Keratinocyte (primary cell): ENCODE results near the gene ESF1. TPM values are rescaled to one million over a fixed set of nuclear protein-coding genes. Genes with fewer than 3 reads are reported as not detected.

Experiments used
- DNase-seq: peaks from one replicate; pipeline ENCODE4 v3.0.0-alpha.2; 2011; ENCODE audit warnings: low read depth, missing footprints, low spot score
- FAIRE-seq: peaks from 2 replicates; lab custom pipeline; 2011; peaks lifted over from hg19 to GRCh38; lab: Jason Lieb, UNC
- H2AFZ ChIP-seq: 2 replicates; pipeline ENCODE4 v1.6.0; 2012; ENCODE audit warnings: low read length, control low read depth, inconsistent platforms; ENCODE audit not compliant: control insufficient read depth
- H3K27ac ChIP-seq: 2 replicates; pipeline ENCODE4 v1.5.1; 2011; ENCODE audit warnings: low read length; ENCODE audit not compliant: control insufficient read depth, insufficient read depth
- H3K27me3 ChIP-seq: 3 replicates; pipeline ENCODE4 v1.6.0; 2011; ENCODE audit warnings: low read length; ENCODE audit not compliant: control insufficient read depth, insufficient read depth; ENCODE audit errors: extremely low read depth
- H3K36me3 ChIP-seq, 2 experiments: 2 replicates in 1 of 2; 3 replicates in 1 of 2; pipeline ENCODE4 v1.5.1; 2011; ENCODE audit warnings: low read length in 2 of 2, mild to moderate bottlenecking in 1 of 2; ENCODE audit not compliant: control insufficient read depth in 2 of 2, insufficient read depth in 2 of 2; ENCODE audit errors: extremely low read depth in 1 of 2
- H3K4me1 ChIP-seq: 3 replicates; pipeline ENCODE4 v1.5.1; 2011; ENCODE audit warnings: low read length; ENCODE audit not compliant: control insufficient read depth, insufficient read depth; ENCODE audit errors: extremely low read depth
- H3K4me2 ChIP-seq: 3 replicates; pipeline ENCODE4 v1.6.0; 2011; ENCODE audit warnings: low read depth, low read length; ENCODE audit not compliant: control insufficient read depth, insufficient read depth; ENCODE audit errors: extremely low read depth
- H3K4me3 ChIP-seq, 3 experiments: fragments of 200-600 bp in 1 of 3; sonication (generic) in 1 of 3; 2 replicates in 2 of 3; 3 replicates in 1 of 3; pipeline ENCODE4 v1.5.1; 2011 to 2016; ENCODE audit warnings: low read length in 3 of 3, mild to moderate bottlenecking in 3 of 3, control low read depth in 2 of 3, inconsistent platforms in 1 of 3, low read depth in 1 of 3, mixed read lengths in 1 of 3, mixed run types in 1 of 3, moderate library complexity in 1 of 3; ENCODE audit not compliant: control insufficient read depth in 2 of 3, insufficient read depth in 2 of 3; ENCODE audit errors: extremely low read depth in 1 of 3
- H3K79me2 ChIP-seq: 2 replicates; pipeline ENCODE4 v1.6.0; 2012; ENCODE audit warnings: low read length; ENCODE audit not compliant: control insufficient read depth, insufficient read depth
- H3K9ac ChIP-seq: 3 replicates; pipeline ENCODE4 v1.6.0; 2011; ENCODE audit warnings: low read length; ENCODE audit not compliant: control insufficient read depth, insufficient read depth; ENCODE audit errors: extremely low read depth
- H3K9me1 ChIP-seq: 3 replicates; pipeline ENCODE4 v1.6.0; 2011; ENCODE audit warnings: low read length; ENCODE audit not compliant: control insufficient read depth, insufficient read depth; ENCODE audit errors: extremely low read depth
- H3K9me3 ChIP-seq: 2 replicates; pipeline ENCODE4 v1.5.1; 2012; ENCODE audit warnings: low read depth, low read length; ENCODE audit not compliant: control insufficient read depth
- H4K20me1 ChIP-seq: 3 replicates; pipeline ENCODE4 v1.6.0; 2011; ENCODE audit warnings: low read length; ENCODE audit not compliant: control insufficient read depth, insufficient read depth; ENCODE audit errors: extremely low read depth
- EZH2 ChIP-seq: IDR thresholded peaks from one replicate; pipeline ENCODE4 v1.6.1; 2012; ENCODE audit warnings: inconsistent platforms, mild to moderate bottlenecking, low read length, moderate library complexity
- dilution Hi-C: fragments of 300-500 bp; cut with MboI; formaldehyde crosslinking; loops from one replicate; pipeline ENCODE4 v1.7.0; 2020; ENCODE audit warnings: low sequenced_read_pairs; ENCODE audit not compliant: extremely low pct_ligation_motif_present
- polyA plus RNA-seq, 5 experiments: library from polyadenylated mRNA; depleted of rRNA in 3 of 5; stranded (reverse) in 3 of 5; stranded (forward) in 1 of 5; unstranded in 1 of 5; fragments of >200 nt; gene quantifications; 1 replicate in 1 of 5; 2 replicates in 3 of 5; 3 replicates in 1 of 5; pipeline versions ENCODE4 v1.2.1 to v1.2.3, GENCODE V29; 2011 to 2012; ENCODE audit warnings: missing spikeins in 2 of 5, low read depth in 1 of 5, low replicate concordance in 1 of 5
- TF ChIP-seq, protein P1 (sequence below), 3 experiments: IDR thresholded peaks in 1 of 3; conservative IDR thresholded peaks in 1 of 3; optimal IDR thresholded peaks in 1 of 3; 2 replicates in 2 of 3; 3 replicates in 1 of 3; pipeline versions ENCODE3 to v1.5.1; 2011; ENCODE audit warnings: low read length in 3 of 3, mild to moderate bottlenecking in 3 of 3, moderate library complexity in 2 of 3, control low read depth in 1 of 3, inconsistent platforms in 1 of 3; ENCODE audit not compliant: insufficient read depth in 2 of 3; ENCODE audit errors: extremely low read depth in 1 of 3

ESF1 gene
- polyA plus RNA-seq, 1 donor (not counting 4 experiments of a cell fraction or from before 2014, with no cell fraction given), result 10.8 TPM

DNA sequence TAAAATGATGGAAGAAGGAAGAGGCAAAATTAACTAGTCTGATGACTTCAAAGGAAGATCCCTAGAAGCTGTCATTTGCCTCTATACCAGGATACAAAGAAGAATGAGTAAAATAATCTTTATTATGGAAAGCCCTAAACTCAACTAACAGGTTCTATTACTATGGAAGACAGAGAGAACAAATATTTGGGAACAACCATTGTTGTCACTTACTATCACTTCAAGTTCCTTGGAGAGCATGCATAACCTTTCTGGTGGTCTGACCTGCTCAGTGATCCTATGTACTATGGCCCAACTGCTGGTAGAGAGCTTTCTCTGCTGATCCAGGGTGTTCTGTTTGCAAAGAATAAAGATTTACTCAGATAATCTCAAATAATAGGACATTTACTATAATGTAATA is 83.2 kb downstream of the ESF1 start:
- H3K9ac ChIP-seq, result no peak overlapping the region
- no peak overlapping the region for H3K27ac ChIP-seq
- no peak overlapping the region for H2AFZ ChIP-seq
- no peak for FAIRE-seq
- no peaks in the 10 kb centered on the region for H3K9me3 ChIP-seq
- no peak overlapping the region for H3K4me3 ChIP-seq
- no peak overlapping the region for H3K4me2 ChIP-seq
- H3K27me3 ChIP-seq, result no peaks in the 10 kb centered on the region
- no peak for TF ChIP-seq EZH2
- TF ChIP-seq, protein P1, sequence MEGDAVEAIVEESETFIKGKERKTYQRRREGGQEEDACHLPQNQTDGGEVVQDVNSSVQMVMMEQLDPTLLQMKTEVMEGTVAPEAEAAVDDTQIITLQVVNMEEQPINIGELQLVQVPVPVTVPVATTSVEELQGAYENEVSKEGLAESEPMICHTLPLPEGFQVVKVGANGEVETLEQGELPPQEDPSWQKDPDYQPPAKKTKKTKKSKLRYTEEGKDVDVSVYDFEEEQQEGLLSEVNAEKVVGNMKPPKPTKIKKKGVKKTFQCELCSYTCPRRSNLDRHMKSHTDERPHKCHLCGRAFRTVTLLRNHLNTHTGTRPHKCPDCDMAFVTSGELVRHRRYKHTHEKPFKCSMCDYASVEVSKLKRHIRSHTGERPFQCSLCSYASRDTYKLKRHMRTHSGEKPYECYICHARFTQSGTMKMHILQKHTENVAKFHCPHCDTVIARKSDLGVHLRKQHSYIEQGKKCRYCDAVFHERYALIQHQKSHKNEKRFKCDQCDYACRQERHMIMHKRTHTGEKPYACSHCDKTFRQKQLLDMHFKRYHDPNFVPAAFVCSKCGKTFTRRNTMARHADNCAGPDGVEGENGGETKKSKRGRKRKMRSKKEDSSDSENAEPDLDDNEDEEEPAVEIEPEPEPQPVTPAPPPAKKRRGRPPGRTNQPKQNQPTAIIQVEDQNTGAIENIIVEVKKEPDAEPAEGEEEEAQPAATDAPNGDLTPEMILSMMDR (optimal IDR thresholded peaks at IDR 0.05 in 1 of 3, IDR thresholded peaks at IDR 0.05 in 1 of 3, conservative IDR thresholded peaks at IDR 0.05 in 1 of 3; ENCODE audit: extremely low read depth in 1 of 3, insufficient read depth in 2 of 3, low read length in 3 of 3), result no peak
- no peaks in the 10 kb centered on the region for H3K36me3 ChIP-seq
- H3K79me2 ChIP-seq, result no peaks in the 10 kb centered on the region
- no peak for DNase-seq
- no peaks in the 10 kb centered on the region for H3K9me1 ChIP-seq
- dilution Hi-C loops, result no loop called here
- H3K4me1 ChIP-seq, result no peaks in the 10 kb centered on the region
- no peaks in the 10 kb centered on the region for H4K20me1 ChIP-seq

DNA sequence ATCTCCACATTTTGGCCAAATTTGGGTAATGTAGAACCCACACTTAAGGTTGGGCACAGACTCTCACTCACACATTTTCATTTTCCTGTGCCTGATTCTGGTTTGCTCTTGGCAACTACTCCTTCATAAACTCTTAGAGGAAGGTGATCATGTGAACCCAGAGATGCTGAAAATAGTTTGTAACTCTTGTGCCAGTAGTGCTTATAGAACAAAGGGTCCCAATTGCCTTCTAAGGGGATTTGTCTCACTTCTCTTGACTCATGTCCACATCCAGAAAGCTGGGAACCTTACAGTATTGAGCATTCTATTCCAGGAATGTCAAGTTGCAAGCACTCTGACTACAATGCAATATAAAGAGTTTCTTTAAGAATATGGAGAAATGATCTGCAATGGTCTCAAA is 84.0 kb downstream of the ESF1 start:
- H2AFZ ChIP-seq, result no peak overlapping the region
- DNase-seq (no peak), FAIRE-seq (no peak)
- H3K4me2 ChIP-seq, result no peak overlapping the region
- no peaks in the 10 kb centered on the region for H4K20me1 ChIP-seq
- no peak overlapping the region for H3K4me3 ChIP-seq
- no peaks in the 10 kb centered on the region for H3K27me3 ChIP-seq
- no peaks in the 10 kb centered on the region for H3K4me1 ChIP-seq
- no peaks in the 10 kb centered on the region for H3K9me1 ChIP-seq
- TF ChIP-seq, protein P1 (optimal IDR thresholded peaks at IDR 0.05 in 1 of 3, IDR thresholded peaks at IDR 0.05 in 1 of 3, conservative IDR thresholded peaks at IDR 0.05 in 1 of 3; ENCODE audit: extremely low read depth in 1 of 3, insufficient read depth in 2 of 3, low read length in 3 of 3), result no peak
- TF ChIP-seq EZH2, result no peak
- dilution Hi-C loops, result no loop called here
- no peaks in the 10 kb centered on the region for H3K79me2 ChIP-seq
- H3K36me3 ChIP-seq, result no peaks in the 10 kb centered on the region
- no peak overlapping the region for H3K9ac ChIP-seq
- no peak overlapping the region for H3K27ac ChIP-seq
- H3K9me3 ChIP-seq, result no peaks in the 10 kb centered on the region
